Astrocyte of the hippocampus (primary cell): ENCODE data around the gene FAM181A.

Experiments used
- DNase-seq: peaks from one replicate; pipeline ENCODE4 v3.0.0; 2011; ENCODE audit warnings: low read depth, low spot score

FAM181A gene

DNA sequence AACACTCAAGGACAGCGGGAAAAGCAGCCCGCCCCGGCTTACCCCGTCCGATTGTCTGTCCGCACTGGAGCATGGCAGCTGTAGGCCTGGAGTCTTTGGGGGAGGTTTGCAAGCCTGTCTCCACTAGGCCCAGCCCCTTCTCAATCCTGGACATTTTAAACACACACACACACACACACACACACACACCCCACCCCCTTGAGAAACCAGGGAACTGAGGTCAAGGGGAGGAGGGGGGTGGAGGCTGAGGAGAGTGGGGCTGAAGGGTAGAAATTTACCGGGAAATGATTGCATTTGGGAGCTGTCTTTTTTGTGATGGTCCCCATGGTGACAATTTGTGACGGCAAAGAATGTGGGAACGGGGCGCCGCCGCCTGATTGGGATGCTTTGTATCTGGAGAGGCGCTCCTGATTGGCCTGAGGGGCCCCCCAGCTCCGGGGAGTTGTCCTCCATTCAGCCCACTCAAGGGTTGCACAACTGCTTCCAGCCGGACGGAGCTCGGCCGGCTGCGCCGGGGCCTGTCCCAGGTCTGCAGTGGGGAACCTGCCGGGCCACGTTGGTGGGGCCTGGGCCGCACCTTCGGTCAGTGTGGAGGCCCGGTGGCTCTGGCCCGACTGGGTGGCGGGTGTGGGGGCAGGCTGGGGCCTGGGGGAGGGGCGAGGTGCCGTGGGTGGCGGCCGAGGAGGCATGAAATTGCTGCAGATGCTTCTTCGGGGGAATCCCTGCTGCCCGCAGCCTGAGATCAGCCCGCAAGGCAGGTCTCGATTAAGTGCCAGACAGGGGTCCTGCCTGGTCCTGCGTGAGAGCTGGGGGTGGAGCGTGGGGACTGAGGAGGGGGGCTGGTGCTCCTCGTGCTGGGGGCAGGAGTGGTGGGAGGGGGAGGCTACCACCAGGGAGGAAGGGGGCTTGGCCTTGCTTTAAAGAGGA lies at the start of gene FAM181A:
Gene FAM181A (plus strand): TSS at position 472 of the 927 bp plus-strand sequence. CDS start 942 bp downstream, outside the sequence.
- no peak for DNase-seq

DNA sequence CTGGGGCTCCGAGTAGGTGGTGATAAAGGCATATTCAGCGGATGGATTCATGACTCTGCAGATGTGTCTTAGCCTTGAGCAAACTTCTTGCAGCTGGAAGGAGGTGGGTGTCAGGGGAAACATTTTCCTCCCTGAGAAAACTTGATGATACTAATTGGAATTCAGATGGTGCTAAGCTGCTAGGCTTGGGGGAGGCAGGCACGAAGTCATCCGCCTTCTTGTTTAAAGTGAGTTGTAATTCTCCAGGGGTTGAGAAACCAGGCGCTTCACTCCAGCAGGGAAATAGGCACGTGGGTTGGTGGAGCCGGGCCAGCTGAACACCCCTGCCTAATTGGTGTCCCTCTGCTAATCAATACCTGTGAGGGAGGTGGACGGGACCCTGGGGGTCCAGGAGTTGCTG lies 48.9 kb upstream of the FAM181A start:
- DNase-seq: no peak

DNA sequence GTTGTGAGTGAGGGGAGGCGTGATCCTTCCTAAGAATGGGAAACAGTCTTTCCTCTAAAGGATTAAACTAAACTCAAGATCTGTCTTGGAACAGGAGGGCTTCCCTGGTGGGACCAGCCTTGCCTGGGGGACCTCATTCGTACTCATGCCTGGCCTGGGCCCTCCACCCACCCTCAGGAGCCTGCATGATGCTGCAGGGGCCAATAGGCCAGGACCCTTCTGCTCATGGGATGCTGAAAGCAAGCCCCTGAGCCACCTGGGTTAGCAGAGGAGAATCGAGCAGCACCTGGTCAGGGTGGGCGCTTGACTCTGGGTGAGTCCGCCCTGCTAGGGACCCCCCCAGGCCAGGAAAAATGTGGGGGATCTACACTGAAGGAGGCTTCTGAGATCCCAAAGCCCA lies 48.3 kb upstream of the FAM181A start:
- no peak for DNase-seq

DNA sequence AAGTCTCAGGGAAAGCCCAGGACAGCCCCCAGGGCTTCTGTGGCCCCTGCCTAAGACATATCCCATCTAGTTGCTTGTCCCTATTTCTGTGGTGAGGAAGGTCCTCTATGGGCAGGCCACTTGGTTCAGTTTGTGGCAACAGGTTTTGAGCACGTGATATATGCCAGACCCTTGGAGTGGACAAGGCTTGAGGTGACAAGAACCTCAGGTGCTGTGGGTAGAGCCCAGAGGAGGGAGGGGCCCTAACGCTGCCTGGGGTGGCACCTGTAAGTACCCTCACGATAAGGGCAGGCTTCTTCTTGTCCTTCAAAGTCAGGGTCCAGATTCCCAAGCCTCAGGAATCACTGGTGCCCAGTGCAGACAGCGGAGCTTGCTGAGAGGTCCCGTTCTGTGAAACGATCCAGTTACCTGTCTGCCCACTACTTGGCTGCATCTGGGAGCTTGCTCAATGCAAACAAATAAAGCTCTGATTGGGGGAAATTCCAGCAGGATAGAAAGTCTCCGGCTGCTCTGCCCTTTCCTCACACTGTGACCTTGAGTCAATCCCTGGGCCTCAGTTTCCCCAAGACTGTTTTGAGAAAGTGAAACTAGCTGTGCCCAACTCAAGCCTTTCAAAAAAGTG lies 47.7 kb upstream of the FAM181A start:
- DNase-seq: no peak

DNA sequence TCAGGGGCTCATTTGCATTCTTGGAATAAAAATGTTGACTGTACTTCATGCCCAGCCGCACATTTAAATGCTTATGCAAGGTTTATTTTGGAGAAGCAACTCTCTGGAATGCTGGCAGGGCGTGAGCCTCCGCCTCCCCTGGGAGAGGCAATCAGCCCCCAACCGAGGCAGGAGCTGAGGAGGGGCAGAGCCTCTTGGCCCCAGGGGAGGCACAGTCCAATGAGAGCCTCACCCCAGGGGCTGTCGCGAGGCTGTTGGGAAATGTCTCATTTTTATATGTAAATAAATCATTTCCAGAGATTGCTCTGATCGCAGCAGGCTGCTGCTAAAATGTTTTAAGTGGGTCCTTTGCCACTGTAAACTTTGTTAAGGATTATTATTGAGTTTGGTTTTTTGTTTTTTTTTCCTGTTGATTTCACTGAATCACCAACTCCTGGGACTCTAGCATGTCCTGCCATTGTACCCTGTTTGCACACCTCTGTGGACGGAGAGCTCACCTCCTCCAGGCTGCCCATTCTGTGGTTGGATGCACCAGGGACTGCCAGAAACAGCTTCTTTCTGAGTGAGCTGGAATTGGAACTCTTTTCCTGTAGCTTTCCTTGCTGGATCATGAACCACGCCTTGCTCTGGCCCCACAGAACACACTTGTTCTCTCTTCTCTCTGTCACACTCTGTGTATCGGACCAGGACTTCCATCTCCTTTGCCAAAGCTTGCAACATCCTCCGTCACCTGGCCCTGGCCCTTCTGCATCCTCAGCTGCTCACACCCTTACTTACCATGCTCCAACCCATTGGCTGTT lies 46.9 kb upstream of the FAM181A start:
- peak; percentile 66 for DNase-seq

DNA sequence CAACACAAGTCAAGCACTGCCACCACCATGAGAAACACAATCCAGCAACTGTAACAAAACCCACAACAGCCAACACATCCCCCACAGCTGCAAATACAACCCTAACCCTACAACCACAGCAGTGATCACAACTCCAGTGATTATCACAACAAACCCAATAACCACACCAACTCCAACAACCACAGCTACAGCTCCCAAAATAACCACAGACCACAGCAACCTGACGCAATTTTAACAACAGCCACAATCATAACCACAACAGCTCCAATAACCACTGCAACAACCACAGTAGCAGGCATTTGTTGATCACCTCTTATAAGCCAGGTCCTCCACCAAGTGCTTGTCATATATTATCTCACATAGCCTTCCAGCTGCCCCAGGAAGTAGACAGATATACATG lies 42.2 kb upstream of the FAM181A start:
- no peak for DNase-seq

DNA sequence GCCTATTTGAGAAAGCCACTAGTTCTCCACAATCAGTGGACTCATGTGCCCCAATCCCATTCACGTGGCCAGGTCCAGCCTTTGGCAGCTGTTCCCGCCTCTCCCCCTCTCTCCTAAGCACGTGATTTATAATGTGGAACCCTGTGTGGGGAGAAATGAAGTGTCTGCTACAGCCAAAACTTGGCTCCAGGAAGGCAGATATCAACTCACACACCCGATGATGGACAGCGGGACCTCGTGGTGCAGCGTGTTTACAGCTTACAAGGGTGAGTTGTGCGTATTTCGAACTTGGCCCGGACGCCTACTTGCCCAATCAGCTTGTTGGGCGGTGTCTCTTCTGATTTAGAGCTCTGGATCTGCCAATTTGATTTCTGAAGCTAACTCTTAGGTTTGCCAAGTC lies 38.1 kb upstream of the FAM181A start:
- DNase-seq: no peak

DNA sequence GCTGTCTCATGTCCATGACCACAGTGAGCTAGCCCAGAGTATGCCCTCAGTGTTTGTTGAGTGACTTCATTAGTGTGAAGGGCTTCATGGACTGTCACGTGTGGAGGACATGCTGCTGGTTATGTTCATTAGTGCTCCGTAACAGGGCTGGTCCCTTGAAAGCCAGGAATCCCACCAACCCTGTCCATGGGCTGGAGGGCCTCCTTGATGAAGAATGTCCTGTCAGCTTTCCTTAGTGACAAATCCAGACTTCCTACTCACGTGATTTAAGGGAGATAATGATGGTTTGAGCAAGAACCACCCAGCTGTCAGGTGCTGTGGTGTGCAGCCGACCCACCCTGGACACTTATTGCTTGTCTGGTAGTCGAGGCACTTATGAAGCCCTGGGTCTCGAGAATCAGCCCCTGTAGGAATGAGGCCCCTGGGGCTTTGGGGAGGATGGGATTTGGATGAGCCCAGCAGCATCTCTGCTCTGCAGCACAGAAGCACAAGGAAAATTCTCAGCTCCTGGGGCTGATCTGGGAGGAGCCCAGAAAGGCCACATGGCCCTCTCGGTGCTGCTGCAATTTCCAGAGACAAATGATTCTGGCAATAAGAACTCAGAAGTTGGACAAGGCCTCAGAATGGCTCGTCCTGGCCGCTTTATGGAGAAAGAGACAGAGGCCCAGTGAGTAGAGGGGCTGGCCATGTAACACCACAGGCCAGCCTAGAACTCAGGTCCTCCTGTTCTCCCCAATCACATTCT lies 37.2 kb upstream of the FAM181A start:
- no peak for DNase-seq

DNA sequence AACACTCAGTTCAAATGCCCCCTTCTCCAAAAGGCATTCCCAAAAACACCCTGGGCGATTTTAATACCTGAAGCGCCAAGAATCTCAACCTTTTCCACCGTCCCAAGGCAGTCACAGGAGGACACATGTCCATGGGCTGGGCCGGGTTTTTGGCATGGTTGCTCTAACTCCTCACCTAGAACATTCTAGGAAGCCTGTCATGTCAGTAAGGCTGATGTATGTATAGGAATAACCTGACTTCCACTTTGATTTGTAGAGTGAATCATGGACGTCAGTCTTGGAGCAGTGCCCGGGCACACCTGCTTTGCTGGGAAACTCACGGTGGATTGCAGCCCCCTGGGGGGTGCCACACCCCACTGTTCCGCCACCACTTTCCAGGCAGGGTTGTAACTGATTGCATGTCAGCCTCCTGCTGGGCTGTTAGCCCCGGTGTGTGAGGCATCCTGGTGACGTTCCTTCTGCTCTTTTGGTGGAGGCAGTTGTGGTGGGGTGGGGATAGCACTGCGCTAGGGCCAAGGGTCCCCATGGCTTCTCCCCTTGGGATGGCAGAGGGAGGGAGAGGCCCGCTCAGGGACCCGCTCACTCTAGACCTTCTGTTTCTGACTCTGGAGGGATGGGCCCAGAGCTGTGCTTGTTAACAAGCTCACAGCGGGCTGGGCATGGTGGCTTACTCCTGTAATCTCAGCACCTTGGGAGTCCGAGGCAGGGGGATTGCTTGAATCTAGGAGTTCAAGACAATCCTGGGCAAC lies 35.2 kb upstream of the FAM181A start:
- DNase-seq: no peak

DNA sequence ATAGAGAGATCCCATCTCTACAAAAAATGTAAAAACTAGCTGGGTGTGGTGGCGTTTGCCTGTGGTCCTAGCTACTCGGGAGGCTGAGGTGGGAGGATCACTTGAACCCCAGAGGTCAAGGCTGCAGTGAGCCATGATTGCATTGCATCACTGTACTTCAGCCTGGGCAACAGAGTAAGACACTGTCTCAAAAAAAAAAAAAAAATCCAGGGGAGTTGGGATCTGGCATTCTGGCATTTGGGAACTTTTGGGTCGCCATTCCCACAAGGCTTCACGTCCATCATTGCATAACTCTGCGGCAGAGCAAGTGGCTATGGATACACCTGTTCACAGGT lies 34.7 kb upstream of the FAM181A start:
- no peak for DNase-seq

DNA sequence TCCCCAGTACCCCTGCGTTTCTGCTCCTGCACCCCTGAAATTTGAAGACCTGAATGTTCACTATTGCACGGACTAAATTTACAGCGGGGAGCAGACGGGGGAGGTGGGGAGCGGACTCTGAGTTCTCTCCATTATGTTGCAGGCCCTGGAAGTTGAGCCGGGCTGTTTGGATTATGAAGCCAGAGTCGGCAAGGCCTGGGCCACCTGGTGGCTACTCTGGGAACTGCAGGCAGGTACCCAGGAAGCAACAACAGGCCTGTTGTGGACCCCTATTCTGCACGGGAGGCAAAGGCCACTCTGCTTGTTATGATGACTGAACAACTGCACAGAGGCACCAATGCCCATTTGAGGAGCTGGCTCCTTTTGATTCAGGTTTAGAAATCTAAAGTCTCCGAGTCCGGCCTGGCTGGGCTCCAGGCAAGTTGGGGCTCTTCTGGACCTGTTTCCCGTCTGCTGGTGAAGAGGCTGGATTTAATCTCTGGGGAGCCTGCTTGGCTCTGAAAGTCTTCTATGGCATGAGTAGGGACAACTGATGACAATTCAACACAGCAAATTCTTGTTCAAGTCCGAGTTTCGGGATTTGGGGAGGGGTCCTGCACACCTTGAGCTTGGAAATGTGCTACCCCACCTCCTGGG lies 34.1 kb upstream of the FAM181A start:
- peak; percentile 80 for DNase-seq

DNA sequence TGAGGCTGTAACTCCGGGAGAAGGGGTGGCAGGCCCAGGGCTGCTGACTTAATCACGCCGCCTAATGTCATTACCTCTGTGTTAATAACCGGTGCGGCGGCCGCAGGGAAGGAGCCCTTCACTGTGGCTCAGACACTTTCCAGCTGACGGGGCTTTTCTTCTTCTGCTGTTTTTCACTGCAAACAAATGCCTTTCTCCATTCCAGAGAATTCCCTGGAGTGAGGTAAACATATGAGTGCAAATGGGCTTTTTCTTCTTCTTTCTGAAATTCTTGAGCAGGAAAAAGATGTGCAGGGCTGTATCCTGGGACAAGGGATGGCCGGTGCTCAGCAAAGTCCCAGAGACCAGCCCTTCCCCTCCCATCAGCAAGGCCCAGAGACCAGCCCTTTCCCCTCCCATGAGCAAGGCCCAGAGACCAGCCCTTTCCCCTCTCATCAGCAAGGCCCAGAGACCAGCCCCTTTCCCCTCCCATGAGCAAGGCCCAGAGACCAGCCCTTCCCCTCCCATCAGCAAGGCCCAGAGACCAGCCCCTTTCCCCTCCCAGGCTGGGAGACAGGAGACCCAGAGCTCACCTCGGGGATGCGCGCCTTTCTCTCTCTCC lies 33.4 kb upstream of the FAM181A start:
- no peak for DNase-seq

DNA sequence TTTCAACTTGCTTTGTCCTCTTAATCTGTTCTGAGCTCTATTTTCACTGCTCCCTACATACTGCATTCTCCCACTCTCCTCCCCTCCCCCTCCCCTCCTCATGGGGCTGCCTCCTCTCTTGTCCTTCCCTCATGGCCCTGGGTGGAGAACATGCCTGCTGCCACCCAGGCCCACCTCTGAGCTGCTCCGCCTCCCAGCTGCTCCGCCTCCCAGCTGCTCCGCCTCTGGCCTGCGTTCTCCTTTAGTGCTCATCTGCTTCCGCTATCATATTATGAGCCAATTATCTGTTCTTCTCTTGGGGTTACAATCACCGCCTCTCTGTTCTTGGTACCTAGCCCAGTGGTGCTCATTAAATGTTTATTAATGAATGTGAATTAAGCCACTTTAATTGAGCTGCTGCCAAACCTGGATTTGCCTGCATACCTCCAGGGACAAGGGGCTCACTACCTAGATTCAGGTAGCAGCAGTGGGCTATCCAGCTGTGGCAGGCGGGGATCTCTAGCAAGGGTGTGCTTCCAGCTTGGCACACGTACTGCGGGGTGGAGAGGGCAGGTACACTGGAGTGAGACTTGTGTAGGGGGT lies 32.0 kb upstream of the FAM181A start:
- no peak for DNase-seq

DNA sequence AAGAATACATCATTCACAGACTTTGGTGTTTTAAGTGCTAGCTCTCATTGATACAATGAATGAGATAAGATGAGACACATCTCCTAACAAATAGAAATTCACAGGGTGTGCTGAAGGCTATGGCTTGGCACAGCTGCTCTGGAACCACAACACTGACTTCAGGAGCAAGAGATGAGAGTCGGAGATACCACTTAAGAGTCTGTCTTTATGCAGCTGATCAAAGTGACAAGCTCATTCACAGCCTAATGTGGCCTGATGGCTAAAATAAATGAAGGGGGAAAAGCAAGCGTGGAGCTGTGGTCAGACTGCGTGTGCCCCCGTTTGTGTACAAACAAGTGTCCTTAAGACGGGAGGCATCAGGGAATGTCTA lies 29.7 kb upstream of the FAM181A start:
- DNase-seq: no peak

DNA sequence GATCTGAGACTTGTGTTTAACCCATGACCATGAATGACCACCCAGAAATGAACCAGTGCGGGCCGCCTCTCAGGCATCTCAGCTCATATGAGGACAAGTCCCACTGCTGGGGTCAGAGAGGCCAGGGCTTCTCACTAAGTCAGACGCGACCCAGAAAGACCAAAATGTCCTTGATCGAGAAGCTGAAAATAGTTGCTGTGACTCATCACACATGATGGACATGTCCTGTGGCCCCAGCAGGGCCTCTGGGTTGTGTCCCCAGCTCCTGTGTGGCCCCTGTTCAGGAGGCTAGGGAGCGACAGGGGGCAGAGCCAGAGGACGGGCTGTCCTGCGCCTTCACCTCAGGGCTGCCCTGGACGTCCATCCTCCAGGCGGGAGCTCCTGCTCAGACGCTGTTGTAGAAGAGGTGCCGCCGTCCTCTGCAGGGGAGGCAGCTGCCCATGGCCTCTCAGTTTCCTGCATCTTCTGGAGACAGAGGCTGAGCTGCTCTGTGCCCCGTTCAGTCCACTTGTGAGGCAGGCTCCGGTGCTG lies 29.0 kb upstream of the FAM181A start:
- DNase-seq: no peak

DNA sequence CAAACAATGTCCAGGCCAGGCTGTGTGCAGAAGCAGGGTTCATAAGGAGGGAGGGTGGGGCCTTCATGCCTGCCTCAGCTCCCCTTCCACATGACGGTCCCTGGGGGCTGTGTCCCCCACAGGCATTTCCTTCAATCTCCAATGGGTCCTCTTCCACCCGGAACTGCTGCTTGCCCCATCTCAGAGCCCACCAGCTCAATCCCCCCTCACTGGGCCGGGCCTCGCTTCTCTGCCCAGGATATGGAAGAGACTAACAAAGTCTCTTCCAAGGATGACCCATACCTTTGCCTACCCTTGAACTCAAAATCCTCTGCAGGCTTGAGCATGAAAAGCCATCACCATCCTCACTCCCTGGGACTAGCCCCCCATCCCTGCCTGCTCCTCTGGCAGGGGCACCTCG lies 28.4 kb upstream of the FAM181A start:
- DNase-seq: no peak

DNA sequence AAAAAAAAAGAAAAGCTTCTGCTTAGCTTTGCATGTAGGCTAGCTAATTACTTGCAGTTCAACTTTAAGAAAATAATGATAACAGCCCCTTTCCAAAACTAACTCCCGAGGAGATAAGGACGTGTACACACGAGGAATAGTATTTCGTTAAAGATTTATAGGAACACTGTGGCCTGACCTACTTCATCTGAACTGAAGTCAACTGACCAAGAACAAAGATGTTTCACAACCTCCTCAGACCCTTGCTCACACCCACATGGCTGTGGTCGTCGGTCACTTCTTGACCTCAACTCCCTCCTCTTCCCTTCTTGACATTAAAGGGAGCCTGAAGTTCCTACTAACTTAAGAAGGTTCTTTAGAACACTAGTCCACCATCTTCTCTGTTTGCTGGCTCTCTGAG lies 25.3 kb upstream of the FAM181A start:
- DNase-seq: no peak

DNA sequence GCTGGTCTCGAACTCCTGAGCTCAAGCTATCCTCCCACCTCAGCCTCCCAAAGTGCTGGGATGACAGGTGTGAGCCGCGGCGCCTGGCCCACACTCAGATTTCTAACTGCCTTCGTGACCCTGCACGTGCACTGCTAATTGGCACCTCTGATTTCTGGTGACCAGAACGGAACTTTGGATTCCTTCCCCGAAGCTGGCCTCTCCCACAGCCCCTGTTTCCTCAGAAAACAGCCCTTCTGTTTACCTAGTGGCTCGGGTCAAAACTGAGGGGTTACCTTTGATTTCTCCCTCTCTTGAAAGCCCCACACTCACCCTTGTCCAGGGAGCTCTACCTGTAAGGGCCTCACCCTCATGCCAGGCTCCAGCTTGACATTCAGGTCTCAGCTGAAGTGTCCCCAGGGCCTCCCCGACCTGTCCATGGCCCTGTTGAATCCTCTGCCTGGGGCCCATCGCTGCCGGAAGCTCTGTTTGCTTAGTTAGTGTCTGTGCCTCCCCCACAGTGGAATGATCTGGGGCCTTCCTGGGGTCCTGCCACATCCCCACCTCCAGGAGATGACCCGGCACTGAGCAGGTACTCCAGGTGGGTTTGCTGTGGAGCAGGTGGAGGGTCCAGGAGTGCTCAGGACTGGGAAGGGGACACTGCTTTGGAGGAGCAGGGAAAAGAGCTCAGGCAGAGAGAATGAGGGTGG lies 24.4 kb upstream of the FAM181A start:
- DNase-seq: no peak
